ENCODE measurements around the gene DEPDC5. TPM values are rescaled to one million over a fixed set of nuclear protein-coding genes. Genes with fewer than 3 reads are reported as not detected.
A peak's percentile ranks its signal among the peaks of the same experiment; 100 is the strongest.

Gene DEPDC5
- total RNA-seq, 1 donor from 2014 or later, result 39.5 TPM

DNA sequence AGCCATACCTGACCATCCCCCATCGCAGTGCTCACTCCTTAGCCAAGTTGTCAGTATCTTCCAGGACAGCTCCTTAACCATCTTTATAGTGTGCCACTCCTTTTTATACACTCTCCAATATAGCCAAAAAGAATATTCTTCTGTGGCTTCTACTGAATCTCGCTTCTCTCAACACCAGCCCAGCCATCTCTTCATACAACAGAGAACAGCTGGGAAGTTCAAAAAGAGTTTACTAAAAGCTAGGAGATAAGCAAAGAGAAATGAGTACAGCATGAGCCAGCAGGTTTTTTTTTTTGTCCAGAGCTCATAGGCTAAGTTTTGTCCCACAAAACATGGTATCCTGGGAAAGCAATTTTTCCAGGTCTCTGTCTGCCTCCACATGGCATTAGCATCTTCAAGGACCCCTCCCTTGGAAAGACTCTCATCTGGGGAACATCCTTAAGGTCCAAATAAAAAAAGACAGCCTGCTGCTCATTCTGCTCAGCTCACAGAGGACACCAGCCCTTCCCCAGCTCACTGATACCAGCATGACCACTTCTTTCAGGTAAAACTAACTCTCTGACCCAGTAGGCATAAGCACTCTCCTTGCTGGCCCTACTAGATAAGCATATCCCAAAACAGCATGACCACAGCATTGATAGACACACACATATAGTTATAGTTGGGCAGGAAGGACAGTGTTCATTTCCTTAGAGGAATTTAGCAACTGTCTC, 141.7 kb downstream of the DEPDC5 start:
- Mint-ChIP-seq H3K27ac (ENCODE audit: unreplicated experiment) (no peak overlapping the region), H3K36me3 (ENCODE audit: low read depth) (peaks cover 6% of the 10 kb centered on the region), H3K4me3 (no peak overlapping the region), H3K27me3 (ENCODE audit: low read depth) (no peaks in the 10 kb centered on the region), H3K4me1 (peaks cover 57% of the 10 kb centered on the region), H3K9me3 (no peaks in the 10 kb centered on the region)
- DNase-seq (ENCODE audit: low read depth, low spot score), result no peak
- TF ChIP-seq, protein P1, sequence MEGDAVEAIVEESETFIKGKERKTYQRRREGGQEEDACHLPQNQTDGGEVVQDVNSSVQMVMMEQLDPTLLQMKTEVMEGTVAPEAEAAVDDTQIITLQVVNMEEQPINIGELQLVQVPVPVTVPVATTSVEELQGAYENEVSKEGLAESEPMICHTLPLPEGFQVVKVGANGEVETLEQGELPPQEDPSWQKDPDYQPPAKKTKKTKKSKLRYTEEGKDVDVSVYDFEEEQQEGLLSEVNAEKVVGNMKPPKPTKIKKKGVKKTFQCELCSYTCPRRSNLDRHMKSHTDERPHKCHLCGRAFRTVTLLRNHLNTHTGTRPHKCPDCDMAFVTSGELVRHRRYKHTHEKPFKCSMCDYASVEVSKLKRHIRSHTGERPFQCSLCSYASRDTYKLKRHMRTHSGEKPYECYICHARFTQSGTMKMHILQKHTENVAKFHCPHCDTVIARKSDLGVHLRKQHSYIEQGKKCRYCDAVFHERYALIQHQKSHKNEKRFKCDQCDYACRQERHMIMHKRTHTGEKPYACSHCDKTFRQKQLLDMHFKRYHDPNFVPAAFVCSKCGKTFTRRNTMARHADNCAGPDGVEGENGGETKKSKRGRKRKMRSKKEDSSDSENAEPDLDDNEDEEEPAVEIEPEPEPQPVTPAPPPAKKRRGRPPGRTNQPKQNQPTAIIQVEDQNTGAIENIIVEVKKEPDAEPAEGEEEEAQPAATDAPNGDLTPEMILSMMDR (conservative IDR thresholded peaks at IDR 0.05), result no peak

GRCh38 chr22:31896472-31896871, 142.7 kb downstream of the DEPDC5 start:
- Mint-ChIP-seq H3K27me3 (ENCODE audit: low read depth) (no peaks in the 10 kb centered on the region), H3K4me1 (peaks cover 52% of the 10 kb centered on the region), H3K27ac (ENCODE audit: unreplicated experiment) (peak overlapping the region; percentile 27), H3K4me3 (no peak overlapping the region), H3K36me3 (ENCODE audit: low read depth) (peaks cover 4% of the 10 kb centered on the region), H3K9me3 (no peaks in the 10 kb centered on the region)
- TF ChIP-seq, protein P1 (conservative IDR thresholded peaks at IDR 0.05), result no peak
- DNase-seq (ENCODE audit: low read depth, low spot score), result no peak

DNA sequence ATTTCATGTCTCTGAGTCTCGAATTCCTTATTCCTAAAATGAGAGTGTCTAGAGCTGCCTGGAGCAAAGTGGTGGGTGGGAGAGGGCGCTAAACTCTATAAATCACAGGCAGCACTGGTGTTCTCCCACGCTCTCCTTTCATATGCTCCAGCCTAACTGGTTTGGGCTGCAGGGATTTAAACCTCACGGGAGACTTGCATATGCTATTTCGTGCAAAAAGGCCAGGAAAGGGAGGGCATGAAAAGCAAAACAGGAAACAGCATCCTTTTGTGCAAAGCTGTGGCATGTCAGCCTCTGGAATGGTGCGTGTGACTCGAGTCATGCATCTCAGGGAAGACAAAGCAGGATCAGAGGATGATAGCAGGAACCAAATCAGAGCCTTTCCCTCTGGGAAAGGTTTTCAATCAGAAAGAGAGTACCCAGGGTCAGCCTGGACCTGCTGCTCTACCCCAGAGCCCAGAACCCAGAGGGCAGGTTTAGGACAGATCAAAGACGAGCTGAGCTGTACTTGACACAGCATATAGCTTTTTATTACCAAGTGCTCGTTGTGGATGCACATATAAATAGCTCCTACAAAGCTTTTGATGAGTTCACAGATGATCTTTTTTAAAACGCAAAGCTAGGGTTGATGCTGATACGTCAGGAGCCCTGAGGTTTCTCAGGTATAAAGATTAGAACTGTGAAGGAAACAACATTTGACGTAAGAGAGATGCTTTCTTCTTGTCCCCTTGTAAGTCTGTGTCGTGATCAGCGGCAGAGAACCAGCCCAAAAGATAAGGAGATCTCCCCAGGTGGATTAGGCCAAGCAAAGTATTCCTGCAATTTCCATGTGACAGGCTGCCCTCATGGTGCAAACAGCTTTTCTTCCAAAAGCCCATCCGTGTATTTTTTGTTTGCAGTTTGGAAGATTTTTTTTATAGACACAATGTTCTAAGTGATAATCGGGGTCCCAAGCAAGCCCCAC, 144.3 kb downstream of the DEPDC5 start:
- Mint-ChIP-seq H3K27me3 (ENCODE audit: low read depth) (no peaks in the 10 kb centered on the region), H3K27ac (ENCODE audit: unreplicated experiment) (peak overlapping the region; percentile 17), H3K4me1 (peaks cover 41% of the 10 kb centered on the region), H3K36me3 (ENCODE audit: low read depth) (peaks cover 4% of the 10 kb centered on the region), H3K9me3 (no peaks in the 10 kb centered on the region), H3K4me3 (no peak overlapping the region)
- DNase-seq (ENCODE audit: low read depth, low spot score), result no peak
- TF ChIP-seq, protein P1 (conservative IDR thresholded peaks at IDR 0.05), result no peak

GRCh38 chr22:31898926-31899325, 145.1 kb downstream of the DEPDC5 start:
- Mint-ChIP-seq H3K27me3 (ENCODE audit: low read depth) (no peaks in the 10 kb centered on the region), H3K4me3 (no peak overlapping the region), H3K4me1 (peaks cover 33% of the 10 kb centered on the region), H3K27ac (ENCODE audit: unreplicated experiment) (peak overlapping the region; percentile 92), H3K9me3 (no peaks in the 10 kb centered on the region), H3K36me3 (ENCODE audit: low read depth) (no peaks in the 10 kb centered on the region)
- DNase-seq (ENCODE audit: low read depth, low spot score), result peak; percentile 3
- TF ChIP-seq, protein P1 (conservative IDR thresholded peaks at IDR 0.05), result no peak

DNA sequence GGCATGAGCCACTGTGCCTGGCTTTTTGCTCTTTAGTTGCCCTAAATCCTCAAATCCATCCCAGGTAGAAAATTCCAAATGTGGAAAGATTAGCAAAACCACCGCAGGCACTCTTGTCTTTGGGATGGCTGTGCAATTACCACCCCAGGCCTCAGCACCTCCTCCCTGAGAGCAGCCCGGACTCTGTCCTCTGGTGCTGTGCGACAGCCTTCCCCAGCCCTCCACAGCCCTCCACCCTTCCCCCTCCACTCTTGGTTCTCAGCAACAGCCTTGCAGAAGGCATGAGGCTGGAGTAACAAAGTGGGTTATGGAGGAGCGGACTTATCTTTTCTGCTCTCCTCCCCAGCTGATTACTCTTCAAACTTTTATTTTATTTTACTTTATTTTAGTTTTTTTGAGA, 145.8 kb downstream of the DEPDC5 start:
- H3K4me1 Mint-ChIP-seq, result peaks cover 29% of the 10 kb centered on the region
- no peaks in the 10 kb centered on the region for H3K9me3 Mint-ChIP-seq
- H3K36me3 Mint-ChIP-seq (ENCODE audit: low read depth), result no peaks in the 10 kb centered on the region
- H3K27ac Mint-ChIP-seq (ENCODE audit: unreplicated experiment), result peak overlapping the region; percentile 92
- TF ChIP-seq, protein P1 (conservative IDR thresholded peaks at IDR 0.05), result no peak
- no peak overlapping the region for H3K4me3 Mint-ChIP-seq
- DNase-seq (ENCODE audit: low read depth, low spot score), result no peak
- H3K27me3 Mint-ChIP-seq (ENCODE audit: low read depth), result no peaks in the 10 kb centered on the region

All from neural crest cell (in vitro differentiated cells).